Esophagus muscularis mucosa (tissue), 3 donors: Measurements from ENCODE around the gene PLCL1.

Experiments
- EP300 ChIP-seq: sonication (generic); formaldehyde crosslinking; IDR thresholded peaks from one replicate; pipeline ENCODE4 v1.6.1; 2017; ENCODE audit warnings: antibody characterized with exemption
- TF ChIP-seq, protein P1 (sequence below), 3 experiments: fragments of 200-600 bp in 2 of 3; fragments of 450-650 bp in 1 of 3; sonication (generic) in 2 of 3; IDR thresholded peaks; one replicate each; pipeline ENCODE4 v1.5.1; 2017 to 2019; ENCODE audit warnings: antibody characterized with exemption in 3 of 3, mild to moderate bottlenecking in 2 of 3, moderate library complexity in 1 of 3

DNA sequence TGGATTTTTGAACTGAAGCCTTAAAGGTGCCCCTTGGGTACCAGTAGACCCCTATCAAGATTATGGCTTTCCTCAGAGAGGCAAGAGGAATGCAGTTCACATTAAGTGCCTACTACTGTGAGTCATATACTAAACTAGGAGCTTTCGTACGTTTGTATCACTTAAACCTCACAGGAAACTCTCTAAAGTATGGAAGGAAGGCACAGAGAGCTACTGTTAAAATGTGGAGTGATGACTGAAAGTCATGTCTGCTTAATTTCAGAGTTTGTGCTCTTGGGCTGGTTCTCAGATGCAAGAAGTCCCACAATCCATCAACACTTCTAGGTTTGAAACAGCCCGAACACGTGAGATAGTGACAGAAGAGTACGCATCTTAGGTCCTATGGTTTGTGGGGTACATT is 4.7 kb downstream of the PLCL1 start:
- TF ChIP-seq EP300: no peak
- TF ChIP-seq, protein P1, sequence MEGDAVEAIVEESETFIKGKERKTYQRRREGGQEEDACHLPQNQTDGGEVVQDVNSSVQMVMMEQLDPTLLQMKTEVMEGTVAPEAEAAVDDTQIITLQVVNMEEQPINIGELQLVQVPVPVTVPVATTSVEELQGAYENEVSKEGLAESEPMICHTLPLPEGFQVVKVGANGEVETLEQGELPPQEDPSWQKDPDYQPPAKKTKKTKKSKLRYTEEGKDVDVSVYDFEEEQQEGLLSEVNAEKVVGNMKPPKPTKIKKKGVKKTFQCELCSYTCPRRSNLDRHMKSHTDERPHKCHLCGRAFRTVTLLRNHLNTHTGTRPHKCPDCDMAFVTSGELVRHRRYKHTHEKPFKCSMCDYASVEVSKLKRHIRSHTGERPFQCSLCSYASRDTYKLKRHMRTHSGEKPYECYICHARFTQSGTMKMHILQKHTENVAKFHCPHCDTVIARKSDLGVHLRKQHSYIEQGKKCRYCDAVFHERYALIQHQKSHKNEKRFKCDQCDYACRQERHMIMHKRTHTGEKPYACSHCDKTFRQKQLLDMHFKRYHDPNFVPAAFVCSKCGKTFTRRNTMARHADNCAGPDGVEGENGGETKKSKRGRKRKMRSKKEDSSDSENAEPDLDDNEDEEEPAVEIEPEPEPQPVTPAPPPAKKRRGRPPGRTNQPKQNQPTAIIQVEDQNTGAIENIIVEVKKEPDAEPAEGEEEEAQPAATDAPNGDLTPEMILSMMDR (IDR thresholded peaks at IDR 0.05): no peak
